PC-9 (cell line): ENCODE measurements around the gene ATP6V0D1.

Experiments
- EZH2 ChIP-seq: fragments of 200-600 bp; sonication (generic); IDR thresholded peaks from 2 replicates; pipeline ENCODE4 v1.8.0; 2017; ENCODE audit warnings: antibody characterized with exemption, low read depth
- TF ChIP-seq, protein P1 (sequence below): fragments of 200-600 bp; sonication (generic); conservative IDR thresholded peaks from 2 replicates; pipeline ENCODE4 v1.6.1; 2017; ENCODE audit warnings: mixed run types, antibody characterized with exemption, mild to moderate bottlenecking, moderate library complexity

DNA sequence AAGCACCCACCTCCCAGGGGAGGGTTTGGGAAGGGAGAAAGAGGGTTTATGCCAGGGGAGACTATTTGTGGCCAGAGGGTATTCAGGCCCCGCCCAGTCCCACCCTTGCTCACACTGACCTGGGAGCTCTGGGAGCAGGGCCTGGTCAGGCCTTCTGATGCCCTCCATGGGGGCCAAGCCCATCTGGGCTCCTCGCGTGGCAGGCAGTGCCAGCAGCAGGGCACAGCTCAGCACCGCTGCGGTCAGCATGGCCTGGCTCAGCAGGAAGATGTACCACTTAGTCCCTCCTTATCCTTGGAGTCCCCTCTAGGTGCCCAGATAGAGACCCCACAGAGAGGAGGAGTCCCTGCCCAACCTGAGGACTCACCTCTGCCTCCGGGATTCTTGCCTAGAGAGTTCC is 2.2 kb upstream of the ATP6V0D1 start, which contains the start of gene AGRP:
- TF ChIP-seq, protein P1, sequence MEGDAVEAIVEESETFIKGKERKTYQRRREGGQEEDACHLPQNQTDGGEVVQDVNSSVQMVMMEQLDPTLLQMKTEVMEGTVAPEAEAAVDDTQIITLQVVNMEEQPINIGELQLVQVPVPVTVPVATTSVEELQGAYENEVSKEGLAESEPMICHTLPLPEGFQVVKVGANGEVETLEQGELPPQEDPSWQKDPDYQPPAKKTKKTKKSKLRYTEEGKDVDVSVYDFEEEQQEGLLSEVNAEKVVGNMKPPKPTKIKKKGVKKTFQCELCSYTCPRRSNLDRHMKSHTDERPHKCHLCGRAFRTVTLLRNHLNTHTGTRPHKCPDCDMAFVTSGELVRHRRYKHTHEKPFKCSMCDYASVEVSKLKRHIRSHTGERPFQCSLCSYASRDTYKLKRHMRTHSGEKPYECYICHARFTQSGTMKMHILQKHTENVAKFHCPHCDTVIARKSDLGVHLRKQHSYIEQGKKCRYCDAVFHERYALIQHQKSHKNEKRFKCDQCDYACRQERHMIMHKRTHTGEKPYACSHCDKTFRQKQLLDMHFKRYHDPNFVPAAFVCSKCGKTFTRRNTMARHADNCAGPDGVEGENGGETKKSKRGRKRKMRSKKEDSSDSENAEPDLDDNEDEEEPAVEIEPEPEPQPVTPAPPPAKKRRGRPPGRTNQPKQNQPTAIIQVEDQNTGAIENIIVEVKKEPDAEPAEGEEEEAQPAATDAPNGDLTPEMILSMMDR: no peak
- no peak for TF ChIP-seq EZH2
